Renal cortical epithelial cell (primary cell): ENCODE data around the gene KCTD7. TPM values are rescaled to one million over a fixed set of nuclear protein-coding genes. Genes with fewer than 3 reads are reported as not detected.
"Not testable (repeated sequence)": the region's sequence is repeated elsewhere in the genome, so short reads cannot be mapped to it uniquely, and the experiment has no call there.

Source experiments
- DNase-seq: peaks from one replicate; pipeline ENCODE4 v3.0.0-alpha.2; 2011; ENCODE audit warnings: low read depth
- total RNA-seq: library from RNA; depleted of rRNA; stranded (reverse); fragments of >200 nt; gene quantifications from 2 replicates; pipeline ENCODE4 v1.2.3, GENCODE V29; 2014

Gene KCTD7
- total RNA-seq, 1 donor from 2014 or later = 8.4 TPM

DNA sequence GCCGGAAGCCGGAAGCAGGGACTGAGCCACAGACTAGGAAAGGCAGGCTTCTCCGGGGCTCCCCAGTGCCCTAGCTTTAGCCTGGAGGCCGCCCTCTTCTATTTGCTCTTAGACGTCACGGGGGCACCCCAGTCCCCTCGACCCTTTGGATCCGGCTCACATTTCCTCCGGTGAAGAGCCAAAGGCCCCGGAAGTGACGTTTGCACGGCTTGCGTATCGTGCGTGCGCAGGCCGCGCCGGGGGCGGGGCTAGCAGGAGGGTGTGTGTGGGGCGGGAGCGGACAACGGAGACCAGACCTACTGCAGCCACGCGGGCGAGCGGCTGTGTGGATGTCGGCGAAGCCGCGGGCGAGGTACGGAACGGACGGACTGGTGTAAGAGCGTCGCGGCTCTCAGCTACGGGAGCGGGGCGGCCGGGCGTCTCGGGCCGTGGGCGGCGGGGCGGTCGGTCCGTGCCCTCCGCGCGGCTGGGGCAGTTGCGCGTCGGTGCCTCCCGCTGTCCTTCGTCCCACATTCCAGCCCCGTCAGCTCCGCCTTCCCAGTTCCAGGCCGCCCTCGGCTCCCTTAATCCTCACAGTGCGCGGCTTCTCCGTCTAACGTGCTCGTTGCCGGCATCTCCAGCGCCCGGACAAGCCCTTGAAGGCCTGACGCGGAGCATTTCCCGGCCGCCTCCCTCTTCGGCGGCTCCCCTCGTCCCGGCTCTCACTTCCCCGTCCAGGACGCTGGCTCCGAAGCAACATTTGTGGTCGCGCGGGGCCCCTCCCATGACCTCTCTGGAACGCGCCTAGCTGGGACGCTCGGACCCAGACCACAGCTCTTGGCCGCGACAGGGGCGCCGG, 25.8 kb downstream of the KCTD7 start:
- DNase-seq = peak; percentile 90

- DNase-seq = peak; percentile 23
Observed at GRCh38 chr7:66655113-66655806, 26.6 kb downstream of the KCTD7 start.

DNA sequence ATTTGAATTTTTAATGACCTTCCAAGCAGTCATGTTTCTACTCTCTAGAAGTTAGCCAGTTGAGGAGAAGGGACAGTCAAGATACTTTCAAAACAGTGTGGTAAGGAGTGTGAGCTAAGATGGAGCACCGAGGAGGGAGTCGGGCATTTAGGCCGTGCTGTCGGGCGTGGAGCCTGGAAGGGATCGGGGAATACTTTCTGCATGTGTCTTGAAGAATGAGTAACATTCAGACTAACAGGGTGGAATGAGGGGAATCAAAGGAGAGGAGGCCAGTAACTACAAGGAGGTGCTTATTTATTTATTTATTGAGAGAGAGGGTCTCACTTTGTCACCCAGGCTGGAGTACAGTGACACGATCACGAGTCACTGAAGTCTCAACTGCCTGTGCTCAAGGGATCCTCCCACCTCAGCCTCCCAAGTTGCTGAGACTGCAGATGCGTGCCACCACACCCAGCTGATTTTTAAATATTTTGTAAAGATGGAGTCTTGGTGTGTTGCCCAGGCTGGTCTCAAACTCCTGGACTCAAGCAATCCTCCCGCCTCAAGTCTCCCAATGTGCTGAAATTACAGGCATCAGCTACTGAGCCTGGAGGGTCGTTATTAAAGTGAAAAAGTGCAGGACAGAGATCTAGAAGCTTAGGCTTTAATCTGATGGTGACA, 27.3 kb downstream of the KCTD7 start:
- peak; percentile 20 for DNase-seq

DNA sequence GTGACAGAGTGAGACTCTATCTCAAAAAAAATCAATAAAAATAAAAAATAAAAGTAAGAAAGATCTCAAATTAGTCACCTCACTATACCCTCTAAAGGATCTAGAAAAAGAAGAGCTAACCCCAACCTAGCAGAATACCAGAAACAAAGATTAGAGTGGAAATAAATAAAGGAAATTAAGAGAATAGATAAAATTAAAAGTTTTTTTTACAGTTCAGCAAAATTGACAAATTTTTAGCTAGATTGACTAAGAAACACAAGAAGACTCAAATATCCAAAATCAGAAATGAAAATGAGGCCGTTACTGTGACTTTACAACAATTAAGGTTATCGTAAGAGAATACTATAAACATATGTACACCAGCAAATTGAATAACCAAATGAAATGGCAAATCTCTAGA, 29.1 kb downstream of the KCTD7 start:
- DNase-seq = no peak

DNA sequence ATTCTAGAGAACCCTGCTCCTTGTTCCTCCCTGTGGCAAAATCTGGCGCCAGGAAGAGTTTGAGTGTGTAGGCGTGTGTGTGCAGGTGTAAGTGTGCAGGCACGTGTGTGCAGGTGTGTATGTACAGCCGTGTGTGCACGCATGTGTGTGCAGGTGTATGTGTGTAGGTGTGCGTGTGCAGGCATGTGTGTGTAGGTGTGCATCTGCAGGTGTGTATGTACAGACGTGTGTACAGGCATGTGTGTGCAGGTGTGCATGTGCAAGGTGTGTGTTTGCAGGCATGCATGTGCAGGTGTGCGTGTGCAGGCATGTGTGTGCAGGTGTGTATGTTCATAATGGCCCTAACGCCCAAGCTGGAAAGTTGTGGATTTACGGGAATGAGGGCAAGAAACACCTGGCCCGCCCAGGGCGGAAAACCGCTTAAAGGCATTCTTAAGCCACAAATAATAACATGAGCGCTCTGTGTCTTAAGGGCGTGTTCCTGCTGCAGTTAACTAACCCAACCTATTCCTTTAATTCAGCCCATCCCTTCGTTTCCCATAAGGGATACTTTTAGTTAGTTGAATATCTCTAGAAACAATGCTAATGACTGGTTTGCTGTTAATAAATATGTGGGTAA, 34.1 kb downstream of the KCTD7 start:
- DNase-seq = no peak

DNA sequence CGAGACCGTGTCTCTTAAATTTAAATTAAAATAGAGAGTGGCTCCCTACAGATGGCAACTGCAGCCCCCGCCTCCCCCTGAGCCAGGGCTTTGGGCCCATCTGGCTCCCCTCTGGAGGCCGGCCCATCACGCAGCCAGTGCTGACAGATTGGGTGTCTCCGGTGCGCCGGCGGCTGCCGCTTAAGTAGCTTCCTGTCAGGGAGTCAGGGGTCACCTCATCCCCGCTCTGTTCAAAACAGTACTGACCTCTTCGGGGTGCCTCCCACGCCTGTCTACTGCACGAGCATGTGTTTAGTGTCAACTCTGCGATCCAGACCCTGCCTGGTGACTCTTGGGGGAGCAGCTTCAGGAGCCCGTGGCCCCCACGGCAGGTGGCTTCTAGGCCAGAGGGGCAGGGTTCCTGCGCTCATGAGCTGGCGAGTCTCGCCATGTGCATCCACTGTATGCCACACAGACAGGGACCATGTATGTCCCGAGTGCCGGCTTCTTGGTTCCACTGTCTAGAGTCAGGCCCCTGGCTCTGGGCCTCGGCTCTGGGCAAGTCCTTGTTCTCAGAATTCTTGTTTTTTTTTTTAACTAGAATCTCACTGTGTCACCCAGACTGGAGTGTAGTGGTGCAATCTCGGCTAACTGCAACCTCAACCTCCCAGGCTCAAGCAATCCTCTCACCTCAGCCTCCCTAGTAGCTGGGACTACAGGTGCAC, 36.1 kb downstream of the KCTD7 start:
- DNase-seq = no peak

- DNase-seq = no peak
Observed at GRCh38 chr7:66666313-66666952, 37.8 kb downstream of the KCTD7 start.

DNA sequence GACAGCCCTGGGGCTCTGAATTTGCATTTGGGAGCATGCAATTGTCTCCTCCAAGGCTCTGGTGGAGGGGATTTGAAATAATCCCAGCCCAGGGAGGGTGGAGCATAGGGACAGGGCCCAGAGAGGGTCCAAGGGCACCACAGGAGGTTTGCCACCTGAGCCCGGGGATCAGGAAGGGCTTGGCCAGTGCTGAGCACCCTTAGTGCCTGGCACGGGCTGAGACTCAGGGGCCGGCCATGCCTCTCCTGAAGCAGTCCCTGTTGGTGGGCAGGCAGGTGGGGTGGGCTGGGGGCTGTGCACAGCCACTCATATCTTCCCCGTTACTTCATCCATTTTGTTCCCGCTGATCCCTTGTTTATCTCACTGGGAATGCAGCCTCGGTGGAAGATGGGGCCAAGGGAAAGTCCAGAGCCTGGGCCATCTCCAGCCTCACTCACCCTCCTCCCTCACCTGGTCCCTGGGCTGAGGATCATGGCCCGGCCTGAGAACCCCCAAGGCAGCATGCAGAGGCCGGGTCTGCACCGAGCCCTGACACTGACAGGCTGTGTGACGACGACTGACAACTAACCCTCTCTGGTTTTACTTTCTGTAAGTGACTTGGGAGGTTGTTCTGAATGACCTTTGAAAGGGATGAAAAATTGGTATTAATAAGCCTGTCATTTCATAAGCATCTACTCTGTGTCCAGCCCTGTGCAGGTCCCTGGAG, 38.5 kb downstream of the KCTD7 start:
- DNase-seq = no peak

DNA sequence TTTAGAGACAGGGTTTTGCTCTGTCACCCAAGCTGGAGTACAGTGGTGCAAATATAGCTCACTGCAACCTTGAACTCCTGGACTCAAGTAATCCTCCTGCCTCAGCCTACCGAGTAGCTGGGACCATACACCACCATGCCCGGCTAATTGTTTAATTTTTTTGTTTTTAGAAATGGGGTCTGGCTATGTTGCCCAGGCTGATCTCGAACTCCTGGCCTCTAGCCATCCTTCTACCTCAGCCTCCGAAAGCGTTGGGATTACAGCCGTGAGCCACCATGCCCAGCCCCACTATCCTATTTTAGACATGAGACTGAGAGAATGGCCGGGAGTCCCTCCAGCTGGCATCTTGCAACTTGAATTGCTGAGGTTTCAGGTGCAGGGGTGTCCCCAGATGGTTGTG, 39.4 kb downstream of the KCTD7 start:
- DNase-seq = no peak

GRCh38 chr7:66668677-66669076, 40.0 kb downstream of the KCTD7 start:
- DNase-seq = no peak

DNA sequence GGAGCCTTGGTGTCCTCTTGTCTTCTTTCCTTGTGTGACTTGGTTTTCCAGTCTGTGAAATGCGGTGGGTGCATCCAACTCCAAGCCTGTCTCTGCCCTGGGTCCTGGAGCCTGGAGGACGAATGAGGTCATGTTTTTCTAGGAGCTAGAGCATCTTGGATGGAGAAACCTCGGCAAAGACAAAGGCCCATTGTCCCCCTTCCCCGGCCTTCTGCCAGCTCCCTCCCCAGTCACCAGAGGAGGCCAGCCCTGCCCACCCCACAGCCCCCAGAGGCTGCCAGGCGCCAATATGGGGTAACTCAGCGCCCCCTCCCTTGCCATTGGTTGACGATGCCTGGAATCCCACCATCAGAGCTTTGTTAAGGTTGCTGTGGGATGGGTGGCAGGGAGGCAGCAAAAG, 40.4 kb downstream of the KCTD7 start:
- no peak for DNase-seq

DNA sequence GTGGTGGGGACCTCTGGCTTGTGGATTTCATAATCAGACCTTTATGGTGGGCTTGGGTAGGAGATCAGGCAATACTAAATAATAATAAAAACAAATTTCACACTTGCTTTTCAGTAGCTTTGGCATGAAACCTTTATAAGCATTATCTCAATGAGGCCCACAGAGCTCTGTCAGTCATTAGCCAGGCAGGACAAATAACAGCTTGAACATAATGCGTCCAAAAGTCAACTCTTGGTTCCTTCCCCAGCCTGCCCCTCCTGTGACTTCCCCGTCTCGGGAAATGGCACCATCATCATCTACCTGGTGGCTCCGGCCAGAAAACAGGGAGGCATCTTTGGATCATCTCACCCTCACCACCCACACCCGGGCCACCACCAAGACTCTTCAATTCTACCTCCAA, 40.8 kb downstream of the KCTD7 start:
- DNase-seq = no peak

DNA sequence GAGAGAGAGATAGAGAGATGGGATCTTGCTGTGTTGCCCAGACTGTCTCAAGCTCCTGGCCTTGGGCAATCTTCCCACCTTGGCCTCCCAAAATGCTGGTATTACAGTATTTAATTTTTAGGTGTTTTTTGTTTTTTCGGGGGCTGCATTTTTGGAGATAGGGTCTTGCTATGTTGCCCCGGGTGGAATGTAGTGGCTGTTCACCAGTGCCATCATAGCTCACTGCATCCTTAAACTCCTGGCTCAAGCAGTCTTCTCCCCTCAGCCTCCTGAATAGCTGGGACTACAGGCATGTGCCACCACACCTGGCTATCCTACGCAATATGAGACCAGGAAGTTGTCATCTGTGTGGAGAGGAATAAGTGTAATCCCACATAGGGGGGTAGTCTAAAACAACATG, 42.4 kb downstream of the KCTD7 start:
- no peak for DNase-seq

DNA sequence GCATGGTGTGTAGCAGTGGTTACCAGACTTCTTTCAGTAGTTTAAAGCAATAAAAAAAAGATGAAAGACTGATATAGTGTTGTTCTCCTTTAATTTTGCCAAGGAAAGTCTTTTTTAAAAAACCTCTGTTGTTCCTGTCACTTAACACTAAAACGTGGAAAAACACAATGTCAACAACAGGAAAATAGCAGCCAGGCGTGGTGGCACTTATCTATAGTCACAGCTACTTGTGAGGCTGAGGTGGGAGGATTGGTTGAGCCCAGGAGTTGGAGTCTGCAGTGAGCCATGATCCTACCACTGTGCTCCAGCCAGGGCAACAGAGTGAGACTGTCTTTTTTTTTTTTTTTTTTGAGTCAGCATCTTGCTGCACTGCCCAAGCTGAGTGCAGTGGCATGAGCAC, 42.8 kb downstream of the KCTD7 start:
- DNase-seq = not testable (repeated sequence)

- DNase-seq = not testable (repeated sequence)
Observed at GRCh38 chr7:66672432-66673123, 43.9 kb downstream of the KCTD7 start.

GRCh38 chr7:66673124-66673640, 44.5 kb downstream of the KCTD7 start:
- DNase-seq = not testable (repeated sequence)

GRCh38 chr7:66679633-66680244, 51.1 kb downstream of the KCTD7 start:
- no peak for DNase-seq

- peak; percentile 76 for DNase-seq
Observed at GRCh38 chr7:66681491-66682349, 53.0 kb downstream of the KCTD7 start.
